NCI-H1694 (cell line): Measurements from ENCODE around the gene OR11G2.
"Not testable (repeated sequence)": the region's sequence is repeated elsewhere in the genome, so short reads cannot be mapped to it uniquely, and the experiment has no call there.

Experiments
- DNase-seq: peaks from one replicate; lab custom pipeline; 2025; lab: John Stamatoyannopoulos, UW

The OR11G2 gene

GRCh38 chr14:20190596-20190995 lies at the start of gene OR11G2:
Gene OR11G2 (plus strand): TSS chr14:20190896. CDS start chr14:20197438, 6,542 bp downstream.
- DNase-seq = no peak

- DNase-seq = no peak
These were observed 46.8 kb upstream of the OR11G2 start for GRCh38 chr14:20143911-20144310.

GRCh38 chr14:20144820-20145219 lies 45.9 kb upstream of the OR11G2 start:
- no peak for DNase-seq

- DNase-seq = no peak
These were observed 26.2 kb upstream of the OR11G2 start for GRCh38 chr14:20164462-20164861.

GRCh38 chr14:20167091-20167490 lies 23.6 kb upstream of the OR11G2 start:
- no peak for DNase-seq

GRCh38 chr14:20169852-20170251 lies 20.8 kb upstream of the OR11G2 start:
- DNase-seq = not testable (repeated sequence)

- DNase-seq = not testable (repeated sequence)
These were observed 16.5 kb upstream of the OR11G2 start for GRCh38 chr14:20174205-20174604.

GRCh38 chr14:20176330-20176729 lies 14.4 kb upstream of the OR11G2 start:
- DNase-seq = no peak

DNA sequence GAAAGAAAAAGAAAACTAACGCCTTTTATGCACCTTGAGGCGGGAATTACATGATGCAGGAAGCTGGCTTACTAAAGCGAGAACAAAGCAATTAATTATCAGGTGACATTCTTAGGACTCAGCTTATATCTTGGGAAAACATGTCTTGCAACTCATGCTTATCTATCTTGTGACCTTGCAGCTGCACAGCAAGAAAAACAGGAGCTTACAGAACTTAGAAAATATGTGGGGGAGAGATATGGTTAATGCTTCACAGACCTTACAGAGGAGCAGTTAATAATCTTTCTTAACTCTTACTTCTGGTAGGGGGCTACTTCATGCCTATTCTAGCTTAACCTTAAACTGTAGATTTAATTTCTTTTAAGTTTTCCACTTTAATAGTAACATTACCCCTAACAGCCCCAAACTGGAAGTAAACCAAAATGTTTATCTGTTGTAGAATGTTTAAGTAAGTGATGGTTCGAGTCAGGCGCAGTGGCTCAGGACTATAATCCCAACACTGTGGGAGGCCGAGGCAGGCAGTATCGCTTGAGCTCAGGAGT lies 13.2 kb upstream of the OR11G2 start:
- DNase-seq = no peak

DNA sequence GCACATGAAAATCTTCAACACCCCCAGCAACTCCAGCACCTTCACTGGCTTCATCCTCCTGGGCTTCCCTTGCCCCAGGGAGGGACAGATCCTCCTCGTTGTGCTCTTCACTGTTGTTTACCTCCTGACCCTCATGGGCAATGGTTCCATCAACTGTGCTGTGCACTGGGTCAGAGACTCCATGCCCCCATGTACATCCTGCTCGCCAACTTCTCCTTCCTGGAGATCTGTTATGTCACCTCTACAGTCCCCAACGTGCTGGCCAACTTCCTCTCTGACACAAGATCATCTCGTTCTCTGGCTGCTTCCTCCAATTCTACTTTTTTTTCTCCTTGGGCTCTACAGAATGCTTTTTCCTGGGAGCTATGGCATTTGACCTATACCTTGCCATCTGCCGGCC lies 11.5 kb upstream of the OR11G2 start:
- no peak for DNase-seq

GRCh38 chr14:20179880-20180279 lies 10.8 kb upstream of the OR11G2 start:
- no peak for DNase-seq

GRCh38 chr14:20180486-20180885 lies 10.2 kb upstream of the OR11G2 start:
- DNase-seq = no peak

- no peak for DNase-seq
These were observed 6.5 kb upstream of the OR11G2 start for GRCh38 chr14:20184181-20184580.

DNA sequence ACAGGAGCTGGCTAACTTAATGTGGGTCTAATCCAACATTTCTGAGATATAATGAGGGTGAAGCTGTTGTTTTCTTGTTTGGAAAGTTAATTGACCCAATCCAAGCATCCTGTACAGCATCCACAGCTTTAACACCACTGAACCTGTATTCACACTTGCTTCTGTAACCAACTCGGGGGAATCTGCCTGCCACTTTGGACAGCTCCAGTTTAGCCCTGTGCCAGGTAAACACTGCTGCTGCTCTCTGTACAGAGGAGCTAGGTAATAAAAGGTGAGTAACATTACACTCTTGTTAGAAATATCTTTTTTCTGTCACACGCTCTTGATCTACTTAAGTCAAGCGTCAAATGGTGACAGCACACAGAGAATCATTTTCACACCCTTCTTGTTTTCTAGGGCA lies 700 bp downstream of the OR11G2 start:
- no peak for DNase-seq

DNA sequence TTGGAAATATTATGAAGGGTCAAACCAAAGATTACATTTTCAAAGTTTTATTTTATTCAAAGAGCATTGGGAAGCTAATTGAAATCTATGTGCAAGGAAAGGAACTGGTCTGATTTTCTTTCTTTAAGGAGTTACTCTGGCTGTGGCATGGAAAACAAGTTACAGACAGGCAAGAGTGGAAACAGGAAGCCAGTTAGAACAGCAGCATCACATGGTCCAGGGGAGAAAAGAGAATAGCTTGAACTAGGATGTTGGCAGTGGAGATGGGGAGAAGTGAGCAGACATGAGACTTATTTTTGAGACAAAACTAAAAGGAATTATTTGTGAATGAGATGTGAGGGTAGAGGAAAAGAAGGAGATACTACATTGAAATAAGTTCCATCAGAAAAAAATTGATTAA lies 3.4 kb downstream of the OR11G2 start:
- DNase-seq = no peak

- DNase-seq = not testable (repeated sequence)
These were observed 4.5 kb downstream of the OR11G2 start for GRCh38 chr14:20195170-20195569.

DNA sequence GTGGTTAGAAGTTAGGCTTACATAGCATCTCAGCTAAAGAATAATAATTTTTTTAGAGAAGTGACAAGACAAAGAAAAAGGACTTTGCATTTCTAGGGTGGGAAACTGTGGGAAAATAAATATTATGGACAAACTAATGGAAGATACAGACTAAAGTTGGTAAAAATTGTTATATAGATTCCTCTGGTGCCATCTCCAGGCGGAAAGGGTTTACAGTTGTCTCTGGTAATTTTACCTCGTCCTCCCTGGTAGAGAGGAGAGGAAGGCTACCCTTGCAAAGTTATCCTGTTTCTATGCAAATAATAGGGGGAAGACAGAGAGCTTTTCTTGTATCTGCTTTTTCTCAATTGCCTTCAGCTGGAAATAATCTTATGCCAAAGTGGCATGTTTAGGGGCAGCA lies 5.2 kb downstream of the OR11G2 start:
- DNase-seq = no peak

GRCh38 chr14:20197459-20197858 lies 6.8 kb downstream of the OR11G2 start:
- no peak for DNase-seq

DNA sequence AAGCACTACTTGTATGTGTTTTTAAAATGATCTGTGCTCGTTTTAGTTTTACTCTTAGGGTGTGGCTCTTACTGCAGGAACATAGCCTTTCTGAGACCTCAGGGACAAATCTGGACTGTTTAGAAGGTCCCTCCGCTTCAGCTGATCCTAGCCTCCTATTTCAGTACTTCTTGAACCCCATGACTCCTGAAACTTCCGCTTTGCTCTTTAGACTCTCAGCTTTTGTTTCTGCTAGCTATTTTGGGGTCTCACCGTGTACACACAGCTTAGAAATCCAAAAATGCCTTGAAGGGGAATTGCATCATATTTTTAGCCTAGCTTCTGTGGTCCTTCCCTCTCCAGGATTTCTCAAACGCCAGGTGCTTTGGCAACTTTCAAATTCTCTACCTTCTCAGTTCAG lies 8.3 kb downstream of the OR11G2 start:
- no peak for DNase-seq

DNA sequence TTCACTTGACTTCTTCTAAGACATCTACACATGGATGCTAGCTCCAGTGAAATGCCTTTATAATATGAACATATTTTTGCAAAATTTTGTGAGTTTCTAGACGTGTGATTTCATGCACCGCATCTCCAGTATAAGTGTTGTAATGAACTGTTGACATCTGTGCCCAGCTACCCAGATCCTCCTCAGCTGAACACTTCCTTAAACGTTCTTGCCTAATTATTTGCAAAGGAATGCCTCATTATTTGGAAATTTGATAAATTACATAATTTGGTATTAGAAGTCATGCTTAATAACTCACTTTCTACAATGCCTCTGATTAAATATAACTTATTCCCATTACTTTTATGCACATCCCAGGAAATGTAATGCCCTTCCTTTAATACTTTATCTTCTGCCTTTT lies 14.0 kb downstream of the OR11G2 start:
- DNase-seq = no peak

DNA sequence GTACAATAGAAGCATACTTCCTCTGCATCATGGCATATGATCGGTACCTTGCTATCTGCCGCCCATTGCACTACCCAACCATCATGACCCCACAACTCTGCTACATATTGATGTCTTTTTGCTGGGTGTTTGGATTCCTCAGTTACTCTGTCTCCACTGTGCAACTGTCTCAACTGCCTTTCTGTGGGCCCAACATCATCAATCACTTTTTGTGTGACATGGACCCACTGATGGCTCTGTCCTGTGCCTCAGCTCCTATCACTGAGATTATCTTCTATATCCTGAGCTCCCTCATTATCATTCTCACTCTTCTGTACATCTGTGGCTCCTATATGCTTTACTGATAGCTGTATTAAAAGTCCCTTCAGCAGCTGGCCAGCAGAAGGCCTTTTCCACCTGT lies 18.9 kb downstream of the OR11G2 start:
- DNase-seq = no peak

GRCh38 chr14:20212406-20212805 lies 21.7 kb downstream of the OR11G2 start:
- not testable (repeated sequence) for DNase-seq

DNA sequence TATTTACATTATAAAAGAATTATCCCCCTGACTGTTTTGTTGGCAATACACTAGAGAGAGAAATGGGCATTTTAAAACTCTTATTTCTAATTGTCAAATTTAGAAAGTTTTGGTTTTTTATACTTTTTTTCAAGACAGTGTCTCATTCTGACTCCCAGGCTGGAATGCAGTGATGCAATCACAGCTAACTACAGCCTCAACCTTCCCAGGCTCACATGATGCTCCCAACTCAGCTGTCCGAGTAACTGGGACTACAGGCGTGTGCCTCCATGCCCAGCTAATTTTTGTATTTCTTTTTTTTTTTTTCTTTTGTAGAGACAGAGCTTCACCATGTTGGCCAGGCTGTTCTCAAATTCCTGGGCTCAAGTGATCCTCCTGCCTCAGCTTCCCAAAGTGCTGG lies 24.5 kb downstream of the OR11G2 start:
- DNase-seq = no peak

DNA sequence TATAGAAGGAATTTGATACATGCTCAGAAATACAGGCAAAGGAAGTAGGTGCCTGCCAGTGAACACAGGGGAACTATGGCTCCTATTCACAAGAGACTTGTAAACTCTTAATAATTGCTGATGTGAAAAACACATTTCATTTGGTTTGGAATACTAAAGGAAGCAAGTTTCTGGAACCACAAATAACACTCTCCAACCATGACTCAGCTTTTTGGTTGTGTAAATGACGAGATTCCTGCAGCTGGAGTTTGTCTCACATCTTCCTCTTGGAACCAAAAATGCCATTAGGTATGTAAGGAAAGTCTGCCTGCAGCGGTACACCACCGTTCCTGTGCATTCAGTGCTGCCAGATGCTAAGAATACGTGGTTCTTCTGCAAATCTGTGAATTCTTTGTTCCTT lies 28.3 kb downstream of the OR11G2 start:
- no peak for DNase-seq

GRCh38 chr14:20223410-20223809 lies 32.7 kb downstream of the OR11G2 start, which contains the start of gene OR11H6:
Gene OR11H6 (plus strand): TSS chr14:20223710. CDS start chr14:20223710, 0 bp downstream.
- no peak for DNase-seq
